A549 (cell line): ENCODE results near the gene LHCGR. TPM values are rescaled to one million over a fixed set of nuclear protein-coding genes. Genes with fewer than 3 reads are reported as not detected.

Experiments used
- ATAC-seq, 2 experiments: fragments of 200-7000 bp in 1 of 2; fragments of >200 bp in 1 of 2; cut with Nextera tagmentation in 1 of 2; cut with Tn5 transposase in 1 of 2; 3 replicates each; pipeline versions ENCODE4 v1.8.0 to v1.9.1; 2018 to 2020; ENCODE audit warnings: mild to moderate bottlenecking in 1 of 2, moderate library complexity in 1 of 2
- CTCF ChIA-PET: fragments of 300-600 bp; sonication (Branson Sonifier 250); formaldehyde crosslinking; extraction: SDS; loops from one replicate; lab custom pipeline; 2021; ENCODE audit warnings: antibody characterized with exemption, inconsistent platforms; lab: Yijun Ruan, JAX
- POLR2A ChIA-PET: fragments of 350-600 bp; formaldehyde crosslinking; extraction: SDS; loops from one replicate; lab custom pipeline; 2021; ENCODE audit warnings: antibody characterized with exemption, inconsistent platforms; lab: Yijun Ruan, JAX
- DNase-seq, 2 experiments: peaks; one replicate each; pipeline versions ENCODE4 v3.0.0 to v3.0.0-alpha.2; 2011 to 2016; ENCODE audit warnings: low read depth in 1 of 2, low spot score in 1 of 2
- FAIRE-seq: peaks from 2 replicates; lab custom pipeline; 2011; peaks lifted over from hg19 to GRCh38; lab: Jason Lieb, UNC
- H3K27ac ChIP-seq, 2 experiments: fragments of >200 bp; sonication (Bioruptor Twin); formaldehyde crosslinking; 3 replicates each; pipeline ENCODE4 v1.5.1; 2016 to 2017
- H3K4me1 ChIP-seq: fragments of >200 bp; sonication (Bioruptor Twin); formaldehyde crosslinking; 3 replicates; pipeline ENCODE4 v1.6.1; 2016
- H3K4me2 ChIP-seq: fragments of >200 bp; sonication (Bioruptor Twin); formaldehyde crosslinking; 3 replicates; pipeline ENCODE4 v1.6.1; 2016
- H3K4me3 ChIP-seq: fragments of >200 bp; sonication (Bioruptor Twin); formaldehyde crosslinking; 3 replicates; pipeline ENCODE4 v1.5.1; 2016
- H3K9me3 ChIP-seq: fragments of >200 bp; sonication (Bioruptor Twin); formaldehyde crosslinking; 3 replicates; pipeline ENCODE4 v1.6.1; 2016
- ATOH8 ChIP-seq: fragments of 250-450 bp; sonication (Bioruptor Pico); IDR thresholded peaks from 2 replicates; pipeline ENCODE4 v1.5.0; 2020; ENCODE audit warnings: low read depth, mild to moderate bottlenecking, moderate library complexity
- CBX8 ChIP-seq: fragments of 200-600 bp; sonication (generic); IDR thresholded peaks from 2 replicates; pipeline ENCODE4 v1.6.1; 2016
- CEBPB ChIP-seq, 2 experiments: fragments of >200 bp in 1 of 2; sonication (Bioruptor Twin) in 1 of 2; formaldehyde crosslinking in 1 of 2; IDR thresholded peaks; 2 replicates each; pipeline ENCODE4 v1.6.1; 2012 to 2016
- E2F6 ChIP-seq: IDR thresholded peaks from 2 replicates; pipeline ENCODE4 v1.6.1; 2012; ENCODE audit warnings: low read depth, borderline replicate concordance
- EHF ChIP-seq: fragments of 250-450 bp; sonication (Bioruptor Pico); IDR thresholded peaks from 2 replicates; pipeline ENCODE4 v1.5.0; 2020; ENCODE audit warnings: mild to moderate bottlenecking
- EHMT2 ChIP-seq: fragments of 200-600 bp; sonication (generic); IDR thresholded peaks from 2 replicates; pipeline ENCODE4 v1.6.1; 2016; ENCODE audit warnings: antibody characterized with exemption, low read depth, mild to moderate bottlenecking, moderate library complexity
- ELK1 ChIP-seq: fragments of 150-350 bp; IDR thresholded peaks from 2 replicates; pipeline ENCODE4 v1.6.1; 2014; ENCODE audit warnings: low read depth, mild to moderate bottlenecking, low read length
- EP300 ChIP-seq, 2 experiments: fragments of >200 bp; sonication (Bioruptor Twin); formaldehyde crosslinking; IDR thresholded peaks; 2 replicates in 1 of 2; 3 replicates in 1 of 2; pipeline ENCODE4 v1.6.1; 2016 to 2017
- ESRRA ChIP-seq: fragments of 150-350 bp; IDR thresholded peaks from 2 replicates; pipeline ENCODE4 v1.6.1; 2014; ENCODE audit warnings: mild to moderate bottlenecking, low read length, borderline replicate concordance
- FOSB ChIP-seq: fragments of 250-450 bp; sonication (Bioruptor Pico); IDR thresholded peaks from 2 replicates; pipeline ENCODE4 v1.5.0; 2020; ENCODE audit warnings: mild to moderate bottlenecking, moderate library complexity
- FOXS1 ChIP-seq: fragments of 250-450 bp; sonication (Bioruptor Pico); IDR thresholded peaks from 2 replicates; pipeline ENCODE4 v1.5.0; 2020; ENCODE audit warnings: mild to moderate bottlenecking, moderate library complexity
- GATA3 ChIP-seq: IDR thresholded peaks from 2 replicates; pipeline ENCODE4 v1.6.1; 2012; ENCODE audit warnings: borderline replicate concordance
- HES2 ChIP-seq: fragments of >200 bp; sonication (Bioruptor Twin); formaldehyde crosslinking; IDR thresholded peaks from 2 replicates; pipeline ENCODE4 v1.6.1; 2016
- HMGXB4 ChIP-seq: fragments of 250-450 bp; sonication (Bioruptor Pico); IDR thresholded peaks from 2 replicates; pipeline ENCODE4 v1.5.0; 2021; ENCODE audit warnings: mild to moderate bottlenecking, moderate library complexity, borderline replicate concordance
- HOXB13 ChIP-seq: fragments of 250-450 bp; sonication (Bioruptor Pico); IDR thresholded peaks from 2 replicates; pipeline ENCODE4 v1.5.0; 2020; ENCODE audit warnings: low read depth, mild to moderate bottlenecking, moderate library complexity
- HOXB5 ChIP-seq: fragments of 250-450 bp; sonication (Bioruptor Pico); IDR thresholded peaks from 2 replicates; pipeline ENCODE4 v1.5.0; 2020; ENCODE audit warnings: mild to moderate bottlenecking, moderate library complexity
- KDM1A ChIP-seq: fragments of 200-600 bp; sonication (generic); IDR thresholded peaks from 2 replicates; pipeline ENCODE4 v1.6.1; 2016; ENCODE audit warnings: low read depth, mild to moderate bottlenecking
- KDM5A ChIP-seq: fragments of 200-600 bp; sonication (generic); IDR thresholded peaks from 2 replicates; pipeline ENCODE4 v1.6.1; 2016; ENCODE audit warnings: antibody characterized with exemption, mild to moderate bottlenecking
- MAFK ChIP-seq: fragments of 450-650 bp; IDR thresholded peaks from 2 replicates; pipeline ENCODE4 v1.6.1; 2014; ENCODE audit not compliant: partially characterized antibody
- NPAS2 ChIP-seq: fragments of 250-450 bp; sonication (Bioruptor Pico); IDR thresholded peaks from 2 replicates; pipeline ENCODE4 v1.8.0; 2022; ENCODE audit warnings: mild to moderate bottlenecking, moderate library complexity, borderline replicate concordance
- PHF8 ChIP-seq: fragments of 200-600 bp; sonication (generic); IDR thresholded peaks from 2 replicates; pipeline ENCODE4 v1.6.1; 2016; ENCODE audit warnings: low read depth, mild to moderate bottlenecking, antibody characterized with exemption, moderate library complexity, borderline replicate concordance
- POLR2A ChIP-seq: IDR thresholded peaks from 2 replicates; pipeline ENCODE4 v1.6.1; 2012; ENCODE audit warnings: mild to moderate bottlenecking, low read length
- RCOR1 ChIP-seq: fragments of 150-350 bp; IDR thresholded peaks from 2 replicates; pipeline ENCODE4 v1.6.1; 2014; ENCODE audit warnings: antibody characterized with exemption, low read length, low read depth
- RFX5 ChIP-seq: fragments of 450-650 bp; IDR thresholded peaks from 2 replicates; pipeline ENCODE4 v1.7.1; 2014; ENCODE audit warnings: antibody characterized with exemption, mild to moderate bottlenecking, moderate library complexity
- USF2 ChIP-seq: fragments of 450-650 bp; IDR thresholded peaks from 2 replicates; pipeline ENCODE4 v1.6.1; 2014; ENCODE audit warnings: antibody characterized with exemption
- ZC3H11A ChIP-seq: fragments of 450-650 bp; IDR thresholded peaks from 2 replicates; pipeline ENCODE4 v1.6.1; 2014; ENCODE audit warnings: antibody characterized with exemption, mild to moderate bottlenecking
- ZFP36 ChIP-seq: fragments of 450-650 bp; IDR thresholded peaks from 2 replicates; pipeline ENCODE4 v1.6.1; 2014; ENCODE audit warnings: borderline replicate concordance; ENCODE audit not compliant: partially characterized antibody
- WGBS: methylation state at CpG from one replicate; pipeline ENCODE4 v1.1.6; 2017; ENCODE audit errors: missing lambda C conversion rate; 5-methylcytosine and 5-hydroxymethylcytosine counted together
- polyA plus RNA-seq, 4 experiments: library from polyadenylated mRNA; depleted of rRNA in 3 of 4; stranded (reverse); fragments of >200 nt; fragmentation: RNase III in 1 of 4; extraction: RNeasy Plus Mini Kit Qiagen cat#74134 plus additional on column Dnase treatment in 1 of 4; gene quantifications; 2 replicates in 3 of 4; 3 replicates in 1 of 4; pipeline ENCODE4 v1.2.3, GENCODE V29; 2011 to 2017

Gene LHCGR
- polyA plus RNA-seq, 2 of the 4 experiments (the other 2 are of a cell fraction): not detected

GRCh38 chr2:48774251-48774650 is 18.7 kb upstream of the LHCGR start:
- TF ChIP-seq MAFK: no peak
- TF ChIP-seq ZFP36: no peak
- no peak for TF ChIP-seq CBX8
- no peak for TF ChIP-seq FOSB
- TF ChIP-seq ESRRA: no peak
- TF ChIP-seq EHMT2: no peak
- no peak for TF ChIP-seq HES2
- TF ChIP-seq EHF (CRISPR knock-in tag): no peak
- TF ChIP-seq HOXB5 (CRISPR knock-in tag): no peak
- no peak for TF ChIP-seq HMGXB4 (CRISPR knock-in tag)
- TF ChIP-seq USF2: no peak
- no peak for TF ChIP-seq CEBPB (IDR thresholded peaks at IDR 0.05)
- TF ChIP-seq ELK1: no peak
- no peak for TF ChIP-seq EP300 (IDR thresholded peaks at IDR 0.05)
- no peak for TF ChIP-seq ZC3H11A
- TF ChIP-seq FOXS1 (CRISPR knock-in tag): no peak
- TF ChIP-seq KDM1A: no peak
- TF ChIP-seq PHF8: no peak
- TF ChIP-seq, all 56 proteins: peak for 0
- H3K27ac ChIP-seq: no peak overlapping the region
- H3K4me2 ChIP-seq: no peak overlapping the region
- POLR2A ChIA-PET: no interaction called here
- no peaks in the 10 kb centered on the region for H3K4me1 ChIP-seq
- no peaks in the 10 kb centered on the region for H3K9me3 ChIP-seq
- 0% methylated on average over 1 of the region's 1 CpG for WGBS
- DNase-seq (no peak), FAIRE-seq (no peak), ATAC-seq (no peak)
- no peak overlapping the region for H3K4me3 ChIP-seq
- CTCF ChIA-PET: interaction anchor here (0.8 kb wide), 1 partner anchor 75 kb away, joined by 3 read pairs; no protein-coding TSS in a partner anchor

- no peaks in the 10 kb centered on the region for H3K9me3 ChIP-seq
- ATAC-seq (no peak), DNase-seq (no peak), FAIRE-seq (no peak)
- TF ChIP-seq KDM5A (no peak), NPAS2 (no peak), HOXB5 (CRISPR knock-in tag) (no peak), POLR2A (no peak), GATA3 (no peak), HOXB13 (CRISPR knock-in tag) (no peak), FOXS1 (CRISPR knock-in tag) (no peak), RFX5 (no peak), ESRRA (no peak), ATOH8 (no peak), MAFK (no peak), RCOR1 (no peak), E2F6 (no peak), KDM1A (no peak)
- H3K4me2 ChIP-seq: no peak overlapping the region
- WGBS: 2% methylated on average over 4 of the region's 4 CpGs
- ChIA-PET CTCF (interaction anchor here (1.0 to 1.3 kb wide), 2 partner anchors 10 to 16 kb away, joined by 3 to 4 read pairs; no protein-coding TSS in a partner anchor), POLR2A (no interaction called here)
- no peak overlapping the region for H3K4me3 ChIP-seq
- H3K4me1 ChIP-seq: no peaks in the 10 kb centered on the region
- H3K27ac ChIP-seq: no peak overlapping the region
Observed at GRCh38 chr2:48771241-48772014, 15.9 kb upstream of the LHCGR start.
